GM23338 (cell line): ENCODE measurements around the gene KDM4B.

Experiments
- EZH2 ChIP-seq: fragments of 200-600 bp; sonication (generic); IDR thresholded peaks from one replicate; pipeline ENCODE4 v1.8.0; 2017; ENCODE audit warnings: antibody characterized with exemption, mild to moderate bottlenecking, low read depth; ENCODE audit not compliant: unreplicated experiment
- EZH2phosphoT487 ChIP-seq: fragments of 200-600 bp; sonication (generic); IDR thresholded peaks from one replicate; pipeline ENCODE4 v1.8.1; 2018; ENCODE audit warnings: antibody characterized with exemption; ENCODE audit not compliant: unreplicated experiment
- POLR2AphosphoS5 ChIP-seq: IDR thresholded peaks from 2 replicates; pipeline ENCODE4 v1.6.1; 2016; ENCODE audit warnings: antibody characterized with exemption, low read depth

DNA sequence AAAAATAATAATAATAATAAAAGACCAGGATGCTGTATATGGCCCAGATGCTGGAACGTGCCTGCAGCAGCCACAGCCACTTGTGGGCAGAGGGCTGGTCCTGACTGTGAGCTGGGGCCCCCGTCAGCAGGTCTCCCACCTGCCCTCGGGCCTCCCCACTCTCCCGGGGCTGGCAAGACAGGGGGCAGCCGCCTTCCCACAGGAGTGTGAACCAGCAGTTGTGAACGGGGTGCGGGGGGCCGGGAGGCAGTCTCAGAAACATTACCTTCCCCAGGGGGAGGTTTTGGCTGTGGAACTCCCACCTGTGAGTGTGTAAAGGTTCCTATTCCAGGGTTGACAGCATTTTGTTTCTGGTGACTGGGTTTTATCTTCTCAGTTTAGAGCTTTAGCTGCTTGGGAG is 151.4 kb downstream of the KDM4B start:
- no peak for TF ChIP-seq EZH2
- no peak for TF ChIP-seq EZH2phosphoT487
- no peak for TF ChIP-seq POLR2AphosphoS5
